GM12873 (cell line): ENCODE results near the gene FARP2.

Experiments used
- CTCF ChIP-seq: IDR thresholded peaks from 2 replicates; pipeline ENCODE4 v1.5.1; 2012; ENCODE audit warnings: low read depth, mild to moderate bottlenecking, moderate library complexity, low read length, control low read depth; ENCODE audit not compliant: insufficient read depth; ENCODE audit errors: missing control alignments

FARP2 gene

GRCh38 chr2:241489733-241490680 lies 133.9 kb downstream of the FARP2 start:
- TF ChIP-seq CTCF = no peak

GRCh38 chr2:241490825-241491506 lies 134.9 kb downstream of the FARP2 start:
- TF ChIP-seq CTCF = no peak

- TF ChIP-seq CTCF = no peak
Measured at GRCh38 chr2:241491549-241492173, 135.6 kb downstream of the FARP2 start.

- TF ChIP-seq CTCF = no peak
Measured at GRCh38 chr2:241492174-241492565, 136.1 kb downstream of the FARP2 start.

GRCh38 chr2:241493092-241493491 lies 137.0 kb downstream of the FARP2 start:
- no peak for TF ChIP-seq CTCF

- no peak for TF ChIP-seq CTCF
Measured at GRCh38 chr2:241494311-241494908, 138.3 kb downstream of the FARP2 start.
